ENCODE measurements around the gene FCGBP.

DNA sequence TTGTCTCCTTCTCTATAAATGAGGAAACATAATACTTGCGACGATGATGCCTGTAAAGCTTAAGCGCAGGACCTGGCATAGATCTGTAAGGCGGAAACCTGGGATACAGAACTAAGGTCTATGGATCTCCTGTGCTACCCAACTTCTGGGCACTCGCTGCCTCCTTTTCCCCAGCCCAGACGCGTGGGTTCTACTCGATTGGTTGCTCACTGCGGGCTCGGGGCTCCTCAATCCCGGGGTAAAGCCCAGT is 35.9 kb upstream of the FCGBP start:
- no peak for TF ChIP-seq CTCF (IDR thresholded peaks at IDR 0.05)
- TF ChIP-seq ZFX (IDR thresholded peaks at IDR 0.05; ENCODE audit: borderline replicate concordance), result no peak

Measured in 22Rv1 (cell line).